Measurements from ENCODE around the gene FRMPD1.

The FRMPD1 gene

DNA sequence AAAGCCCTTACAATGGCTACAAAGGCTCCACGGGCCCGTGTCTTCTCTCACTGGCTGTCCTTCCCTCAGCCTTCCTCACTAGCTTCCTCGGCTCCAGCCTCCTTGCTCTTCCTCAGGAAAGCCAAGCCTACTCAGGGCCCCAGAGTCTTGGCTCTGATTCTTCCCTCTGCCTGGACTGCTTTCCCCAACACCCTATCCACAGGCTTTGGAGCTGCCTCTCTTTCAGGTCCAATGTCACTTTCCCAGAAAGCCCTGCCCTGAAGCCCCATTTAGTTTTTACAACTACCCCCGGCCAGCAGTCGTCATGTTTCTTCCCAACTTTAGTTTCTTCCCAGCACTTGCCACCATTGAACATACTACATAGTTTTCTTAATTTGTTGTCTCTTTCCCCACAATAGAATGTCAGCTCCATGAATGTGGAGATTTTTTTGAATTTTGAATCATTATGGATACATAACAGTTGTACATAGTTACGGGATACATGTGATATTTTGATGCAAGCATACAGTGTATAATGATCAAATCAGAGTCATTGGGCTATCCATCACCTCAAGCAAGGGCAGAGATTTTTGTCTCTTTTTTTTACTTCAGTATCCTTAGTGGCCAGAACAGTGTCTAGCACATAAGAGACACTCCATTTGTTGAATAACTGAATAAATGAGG lies 40.9 kb upstream of the FRMPD1 start:
- Histone ChIP-seq H3K9me3 (no peaks in the 10 kb centered on the region), H3K27me3 (no peaks in the 10 kb centered on the region), H3K4me1 (no peaks in the 10 kb centered on the region; the same call in 1 of the 2 replicates), H3K36me3 (no peaks in the 10 kb centered on the region), H3K4me3 (ENCODE audit: low read depth, low read length) (no peak overlapping the region)
- DNase-seq, result no peak
- no peak for TF ChIP-seq CTCF (IDR thresholded peaks at IDR 0.05; ENCODE audit: low read depth, low read length)

DNA sequence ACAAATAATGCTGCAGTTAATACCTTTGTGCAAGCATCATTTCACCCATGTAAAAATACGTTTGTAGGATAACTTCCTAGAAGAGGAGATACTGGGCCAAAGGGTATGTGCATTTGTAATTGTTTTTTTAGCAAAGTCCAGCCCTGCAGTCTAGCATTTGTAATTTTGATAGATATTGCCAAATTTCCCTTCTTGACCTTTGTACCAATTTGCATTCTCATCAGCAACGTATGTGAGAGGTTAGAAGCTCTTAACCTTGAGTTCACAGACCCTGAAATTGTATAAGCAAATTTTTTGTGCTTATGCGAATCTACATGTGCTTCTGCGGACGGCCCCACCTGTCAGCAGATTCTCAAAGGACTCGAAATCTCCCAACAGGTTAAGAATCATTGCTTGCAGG lies 39.7 kb upstream of the FRMPD1 start:
- no peak for DNase-seq
- no peaks in the 10 kb centered on the region for H3K27me3 ChIP-seq
- H3K4me1 ChIP-seq, result no peaks in the 10 kb centered on the region; the same call in 1 of the 2 replicates
- no peaks in the 10 kb centered on the region for H3K9me3 ChIP-seq
- H3K4me3 ChIP-seq (ENCODE audit: low read depth, low read length), result no peak overlapping the region
- no peaks in the 10 kb centered on the region for H3K36me3 ChIP-seq
- no peak for TF ChIP-seq CTCF (IDR thresholded peaks at IDR 0.05; ENCODE audit: low read depth, low read length)

- H3K4me3 ChIP-seq (ENCODE audit: low read depth, low read length), result no peak overlapping the region
- no peaks in the 10 kb centered on the region for H3K27me3 ChIP-seq
- no peaks in the 10 kb centered on the region for H3K9me3 ChIP-seq
- H3K4me1 ChIP-seq, result no peaks in the 10 kb centered on the region; the same call in 1 of the 2 replicates
- no peaks in the 10 kb centered on the region for H3K36me3 ChIP-seq
- TF ChIP-seq CTCF (IDR thresholded peaks at IDR 0.05; ENCODE audit: low read depth, low read length), result no peak
- DNase-seq, result no peak
Observed at GRCh38 chr9:37611961-37612360, 38.8 kb upstream of the FRMPD1 start.

GRCh38 chr9:37617161-37617560 lies 33.6 kb upstream of the FRMPD1 start:
- TF ChIP-seq CTCF (IDR thresholded peaks at IDR 0.05; ENCODE audit: low read depth, low read length), result no peak
- peaks cover 8% of the 10 kb centered on the region for H3K4me1 ChIP-seq
- DNase-seq, result no peak
- H3K36me3 ChIP-seq, result no peaks in the 10 kb centered on the region
- H3K4me3 ChIP-seq (ENCODE audit: low read depth, low read length), result no peak overlapping the region
- H3K9me3 ChIP-seq, result no peaks in the 10 kb centered on the region
- H3K27me3 ChIP-seq, result no peaks in the 10 kb centered on the region

DNA sequence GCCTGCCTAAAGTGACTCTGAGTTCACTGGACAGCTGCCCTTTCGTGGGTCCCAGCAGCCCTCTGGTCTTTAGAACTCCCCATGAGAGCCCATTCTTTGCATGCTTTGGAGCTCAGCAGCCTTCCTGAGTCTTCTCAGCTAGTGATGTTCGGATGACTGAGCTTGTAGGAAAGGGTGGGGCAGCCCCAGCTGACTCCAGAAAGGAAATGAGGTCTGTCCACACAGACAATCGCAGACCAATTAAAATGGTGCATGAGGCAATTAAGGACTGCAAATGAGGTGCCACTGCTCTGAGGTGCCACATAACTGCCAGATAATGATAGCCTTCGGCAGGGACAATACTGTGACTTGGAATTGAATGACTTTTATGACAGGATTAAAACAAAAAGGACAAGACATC lies 32.9 kb upstream of the FRMPD1 start:
- no peak overlapping the region for H3K4me3 ChIP-seq (ENCODE audit: low read depth, low read length)
- peaks cover 11% of the 10 kb centered on the region for H3K4me1 ChIP-seq
- TF ChIP-seq CTCF (IDR thresholded peaks at IDR 0.05; ENCODE audit: low read depth, low read length), result no peak
- H3K36me3 ChIP-seq, result no peaks in the 10 kb centered on the region
- H3K9me3 ChIP-seq, result no peaks in the 10 kb centered on the region
- no peaks in the 10 kb centered on the region for H3K27me3 ChIP-seq
- no peak for DNase-seq

DNA sequence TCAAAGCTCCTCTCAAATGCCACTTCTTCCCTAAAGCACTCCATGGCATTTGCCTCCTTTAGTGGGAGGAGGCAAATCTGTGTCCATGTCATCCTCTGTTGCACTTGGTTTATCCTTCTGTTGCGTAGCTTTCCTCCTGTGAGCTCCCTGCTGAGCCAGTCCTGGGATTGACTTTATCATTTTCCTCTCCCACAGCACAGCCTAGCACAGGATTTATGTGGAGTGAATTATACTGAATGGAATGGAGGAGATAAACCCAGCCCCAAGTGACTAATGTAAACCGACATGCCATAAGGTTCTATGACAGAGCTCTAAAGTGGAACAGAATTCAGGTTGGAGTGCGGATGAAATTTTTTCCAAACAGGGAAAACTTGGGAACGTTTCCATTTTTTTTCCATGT lies 31.9 kb upstream of the FRMPD1 start:
- Histone ChIP-seq H3K27me3 (no peaks in the 10 kb centered on the region), H3K4me1 (peaks cover 15% of the 10 kb centered on the region), H3K9me3 (no peaks in the 10 kb centered on the region), H3K36me3 (no peaks in the 10 kb centered on the region), H3K4me3 (ENCODE audit: low read depth, low read length) (no peak overlapping the region)
- TF ChIP-seq CTCF (IDR thresholded peaks at IDR 0.05; ENCODE audit: low read depth, low read length), result no peak
- DNase-seq, result no peak
